HG03103 (cell line): ENCODE measurements around the gene GIPC1.

ENCODE experiments used
- ATAC-seq: cut with Tn5 transposase; IDR thresholded peaks from one replicate; pipeline ENCODE4 v1.9.1; 2021; ENCODE audit warnings: low read depth; ENCODE audit not compliant: unreplicated experiment

Gene GIPC1

DNA sequence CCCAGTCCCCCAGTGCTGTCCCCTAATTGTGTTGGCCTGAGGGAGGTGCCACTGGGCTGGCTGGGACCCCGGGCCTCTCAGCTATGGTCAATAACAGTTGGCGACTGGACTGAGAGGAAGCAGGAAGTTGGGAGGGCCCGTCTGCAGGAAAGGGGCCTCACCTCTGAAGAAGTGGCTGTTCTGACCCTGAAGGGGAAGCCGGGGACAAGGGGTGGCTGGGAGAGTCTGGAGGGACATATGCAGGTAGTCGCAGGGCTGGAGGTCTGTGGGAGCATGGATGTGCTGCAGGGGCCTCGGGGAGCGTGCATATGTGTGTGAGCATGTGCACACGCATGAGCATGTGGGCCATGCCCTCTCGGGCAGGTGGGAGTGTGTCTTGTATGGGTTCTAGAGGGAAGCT is 56.9 kb downstream of the GIPC1 start:
- ATAC-seq, result no peak

- no peak for ATAC-seq
Measured at GRCh38 chr19:14437578-14438140, 58.3 kb downstream of the GIPC1 start.

DNA sequence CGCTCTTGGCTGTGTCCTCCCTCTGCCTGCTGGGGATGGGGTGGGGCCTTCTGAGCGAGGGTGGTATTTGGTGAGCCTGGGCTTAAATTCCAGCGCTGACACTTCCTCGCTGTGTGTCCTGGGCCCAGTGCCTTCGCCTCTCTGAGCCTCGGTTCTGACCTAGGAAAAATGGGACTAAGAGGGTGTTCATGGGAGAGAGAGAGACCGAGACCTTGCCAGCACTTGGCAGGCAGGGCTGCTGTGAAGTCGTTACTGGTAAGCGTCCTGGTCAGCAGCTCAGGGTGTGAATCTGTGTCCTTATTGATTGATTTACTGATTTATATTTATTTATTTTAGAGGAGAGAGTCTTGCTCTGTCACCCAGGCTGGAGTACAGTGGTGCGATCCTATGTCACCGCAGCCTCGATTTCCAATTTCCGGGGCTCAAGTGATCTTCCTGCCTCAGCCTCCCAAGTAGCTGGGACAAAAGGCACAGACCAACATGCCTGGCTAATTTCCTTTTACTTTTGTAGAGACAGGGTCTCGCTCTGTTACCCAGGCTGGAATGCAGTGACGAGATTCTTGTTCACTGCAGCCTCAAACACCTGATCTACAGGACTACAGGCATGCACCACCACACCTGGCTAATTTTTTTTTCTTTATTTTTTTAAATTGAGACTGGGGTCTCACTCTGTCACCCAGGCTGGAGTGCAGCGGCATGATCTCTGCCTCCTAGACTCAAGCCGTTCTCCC is 60.4 kb downstream of the GIPC1 start:
- no peak for ATAC-seq

DNA sequence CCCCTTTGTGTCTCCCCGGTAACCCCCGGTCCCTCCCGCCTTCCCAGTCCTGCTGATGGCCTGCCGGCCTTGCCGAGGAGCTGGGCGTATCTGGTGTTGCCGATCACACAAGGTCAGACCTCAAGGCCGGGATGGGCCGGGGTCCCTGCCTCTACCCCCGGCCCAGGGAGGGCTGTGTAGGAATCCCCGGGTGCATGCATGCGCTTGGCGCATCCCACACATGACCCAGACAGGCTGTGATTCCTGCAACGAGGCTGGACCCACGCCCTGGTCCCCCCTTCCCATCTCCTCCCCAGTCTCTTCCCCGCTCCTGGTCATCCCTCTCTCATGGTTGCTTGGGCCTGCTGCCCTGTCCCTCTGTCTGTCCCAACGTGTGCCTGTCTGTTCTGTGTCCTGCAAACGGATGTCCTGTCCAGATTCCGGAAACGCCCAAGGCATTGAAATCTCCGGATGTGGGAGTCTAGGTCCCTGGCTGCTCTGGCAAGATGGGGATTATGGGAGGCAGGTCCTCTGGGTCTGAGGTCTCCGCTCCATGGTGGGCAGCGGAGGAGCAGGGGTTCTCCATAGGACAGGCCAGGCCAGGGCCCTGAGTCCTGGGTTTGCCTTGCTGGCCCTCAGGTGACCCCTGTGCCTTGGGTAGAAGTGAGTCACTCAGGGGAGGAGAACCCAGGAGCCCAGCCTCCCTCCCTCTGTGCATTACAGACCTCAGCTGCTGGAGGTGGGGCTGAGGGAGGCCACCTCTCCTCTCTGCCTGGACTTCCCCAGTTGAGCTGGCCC is 61.2 kb downstream of the GIPC1 start:
- no peak for ATAC-seq

DNA sequence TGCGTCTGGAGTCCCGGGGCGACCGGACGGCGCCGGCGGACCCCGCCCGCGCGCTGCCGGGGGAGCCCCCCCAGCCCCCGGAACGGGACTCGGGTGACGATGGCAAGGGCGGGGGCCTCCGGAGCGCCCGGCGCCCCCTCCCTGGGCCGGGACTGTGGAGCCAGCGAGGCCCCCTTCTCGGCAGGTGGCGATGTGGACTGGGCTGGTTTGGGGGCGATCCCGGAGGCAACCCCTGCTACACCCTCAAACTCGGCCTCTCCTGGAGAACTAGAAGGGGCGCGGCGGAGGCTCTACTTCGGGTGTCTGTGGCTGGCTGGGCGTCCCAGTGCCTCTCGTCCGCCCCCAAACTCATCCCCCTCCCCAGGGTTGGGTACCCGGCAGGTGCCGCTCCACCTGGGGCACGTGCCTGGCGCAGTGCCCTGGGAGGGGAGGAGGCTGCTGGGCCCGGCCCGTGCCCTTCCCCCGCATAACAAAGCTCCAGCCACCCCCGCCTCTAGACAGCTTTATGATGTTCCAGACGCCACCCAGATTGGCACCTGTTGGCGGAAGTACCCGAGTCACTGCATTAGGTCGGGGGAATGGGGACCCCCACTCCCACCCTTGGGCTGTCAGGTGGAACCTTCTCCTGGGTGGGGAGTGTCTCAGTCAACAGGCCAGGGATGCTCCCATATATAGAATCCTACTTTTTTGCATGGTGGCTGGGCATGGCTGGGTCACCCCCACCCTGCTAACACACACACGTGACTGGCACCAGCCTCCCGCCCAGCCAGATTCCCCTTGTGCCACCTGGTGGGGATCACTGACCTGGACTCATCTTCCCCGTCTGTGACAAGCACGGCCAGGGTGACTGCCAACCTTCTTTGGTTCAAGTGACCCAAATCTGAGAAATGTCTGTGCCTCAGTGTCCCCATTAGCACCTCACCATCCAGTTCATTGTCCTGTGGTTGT is 62.1 kb downstream of the GIPC1 start:
- no peak for ATAC-seq

GRCh38 chr19:14432791-14433553 is 63.0 kb downstream of the GIPC1 start, which contains the start of gene PKN1:
Gene PKN1 (plus strand): TSS chr19:14433306. CDS start chr19:14433522, 216 bp downstream.
- no peak for ATAC-seq

GRCh38 chr19:14430712-14431111 is 65.2 kb downstream of the GIPC1 start:
- ATAC-seq, result no peak

- no peak for ATAC-seq
Measured at GRCh38 chr19:14428882-14429416, 67.0 kb downstream of the GIPC1 start.
